CD4-positive, alpha-beta T cell (primary cell): Measurements from ENCODE around the gene ISCU. TPM values are rescaled to one million over a fixed set of nuclear protein-coding genes. Genes with fewer than 3 reads are reported as not detected.
"Not testable (repeated sequence)": the region's sequence is repeated elsewhere in the genome, so short reads cannot be mapped to it uniquely, and the experiment has no call there.

Experiments
- ATAC-seq: fragments of 200-7000 bp; cut with Tn5 transposase; one replicate; pipeline ENCODE4 v1.10.0; 2022; ENCODE audit warnings: mild to moderate bottlenecking; ENCODE audit not compliant: poor library complexity
- CTCF ChIA-PET: fragments of 350-600 bp; sonication (Branson Sonifier 250); formaldehyde crosslinking; loops from one replicate; lab custom pipeline; 2021; ENCODE audit warnings: antibody characterized with exemption, inconsistent platforms; lab: Charles Lee
- POLR2A ChIA-PET: fragments of 350-600 bp; sonication (Branson Sonifier 250); formaldehyde crosslinking; loops from one replicate; lab custom pipeline; 2021; ENCODE audit warnings: antibody characterized with exemption, inconsistent platforms; lab: Charles Lee
- DNase-seq, 14 experiments: peaks; one replicate each; pipeline ENCODE4 v3.0.0-alpha.2; 2013 to 2020; ENCODE audit warnings: mixed read lengths in 2 of 14
- H3K27ac ChIP-seq, 2 donors: one replicate each; pipeline versions ENCODE4 v1.5.1 to v1.7.0; 2013; ENCODE audit warnings: low read length in 2 of 2, low read depth in 1 of 2, mild to moderate bottlenecking in 1 of 2
- H3K27me3 ChIP-seq, 2 experiments: 1 replicate in 1 of 2; 2 replicates in 1 of 2; pipeline versions ENCODE4 v1.6.1 to v1.7.0; 2013; ENCODE audit warnings: low read length in 2 of 2, control low read depth in 1 of 2, mild to moderate bottlenecking in 1 of 2, moderate library complexity in 1 of 2; ENCODE audit not compliant: insufficient read depth in 2 of 2, control insufficient read depth in 1 of 2
- H3K36me3 ChIP-seq: one replicate; pipeline ENCODE4 v1.6.1; 2013; ENCODE audit warnings: low read length, control low read depth; ENCODE audit not compliant: insufficient read depth
- H3K4me1 ChIP-seq: one replicate; pipeline ENCODE4 v1.6.1; 2013; ENCODE audit warnings: low read length, control low read depth; ENCODE audit not compliant: insufficient read depth
- H3K4me3 ChIP-seq: one replicate; pipeline ENCODE4 v1.5.1; 2013; ENCODE audit warnings: mild to moderate bottlenecking, low read length, moderate library complexity
- H3K9me3 ChIP-seq, 2 experiments: 1 replicate in 1 of 2; 2 replicates in 1 of 2; pipeline versions ENCODE4 v1.6.1 to v1.7.0; 2013; ENCODE audit warnings: low read length in 2 of 2, mild to moderate bottlenecking in 2 of 2, control low read depth in 1 of 2, moderate library complexity in 1 of 2; ENCODE audit not compliant: control insufficient read depth in 1 of 2, insufficient read depth in 1 of 2
- H3K27ac Mint-ChIP-seq: one replicate; pipeline ENCODE4 v1.8.0; 2020; ENCODE audit warnings: mixed read lengths
- H3K27me3 Mint-ChIP-seq: one replicate; pipeline ENCODE4 v1.8.0; 2021; ENCODE audit warnings: mixed read lengths
- H3K36me3 Mint-ChIP-seq: one replicate; pipeline ENCODE4 v1.8.0; 2021; ENCODE audit warnings: low read depth, mixed read lengths
- H3K4me1 Mint-ChIP-seq: one replicate; pipeline ENCODE4 v1.8.0; 2021; ENCODE audit warnings: low read depth, mixed read lengths
- H3K4me3 Mint-ChIP-seq: one replicate; pipeline ENCODE4 v1.8.0; 2020; ENCODE audit warnings: mild to moderate bottlenecking, mixed read lengths
- H3K9me3 Mint-ChIP-seq: one replicate; pipeline ENCODE4 v1.8.0; 2020; ENCODE audit warnings: mixed read lengths
- intact Hi-C, 2 experiments: fragments of 100-400 bp; cut with DNase I in 1 of 2; cut with micrococcal nuclease in 1 of 2; formaldehyde crosslinking; loops; one replicate each; pipeline versions ENCODE4 v1.15.1 to v1.9.0; 2023 to 2025; cut with DNase I, micrococcal nuclease
- total RNA-seq, 174 experiments: library from RNA in 2 of 174; stranded (reverse) in 2 of 174; gene quantifications; one replicate each; pipeline ENCODE4 v1.2.3 and lab custom pipeline; 2021 to 2026
- TF ChIP-seq, protein P1 (sequence below): fragments of 200-600 bp; IDR thresholded peaks from one replicate; pipeline ENCODE4 v1.8.0; 2022; ENCODE audit warnings: antibody characterized with exemption, mild to moderate bottlenecking

Gene ISCU
- total RNA-seq, 2 experiments from 2014 or later = 269 to 270 TPM

DNA sequence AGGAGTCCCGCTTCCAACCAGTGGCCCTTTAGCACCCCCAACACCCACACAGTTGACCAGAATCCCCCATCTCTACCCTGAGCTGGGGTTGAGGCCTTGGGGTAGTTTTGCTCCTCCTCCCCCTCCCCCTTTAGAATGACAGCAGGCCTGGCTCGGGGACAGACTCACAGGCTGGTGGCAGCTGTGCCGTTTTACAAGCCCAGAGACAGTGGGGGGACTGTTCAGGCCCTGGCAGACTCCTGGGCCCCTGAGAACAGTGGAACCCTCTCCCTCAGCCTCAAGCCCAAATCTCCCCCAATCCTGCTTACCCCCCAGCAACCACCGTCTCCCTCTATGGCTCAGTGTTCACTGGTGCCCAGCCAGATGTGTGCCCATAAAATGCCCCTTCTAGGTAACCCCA, 25.4 kb downstream of the ISCU start:
- ChIA-PET POLR2A (no interaction called here), CTCF (no interaction called here)
- DNase-seq (no peak), ATAC-seq (no peak)
- no peaks in the 10 kb centered on the region for H3K9me3 Mint-ChIP-seq
- no peaks in the 10 kb centered on the region for H3K36me3 ChIP-seq
- no peaks in the 10 kb centered on the region for H3K4me1 ChIP-seq
- no peaks in the 10 kb centered on the region for H3K27me3 ChIP-seq
- no peak overlapping the region for H3K4me3 ChIP-seq
- no peaks in the 10 kb centered on the region for H3K27me3 Mint-ChIP-seq
- H3K4me1 Mint-ChIP-seq = no peaks in the 10 kb centered on the region
- no peak overlapping the region for H3K27ac ChIP-seq
- intact Hi-C loops = no loop called here
- H3K27ac Mint-ChIP-seq = no peak overlapping the region
- TF ChIP-seq, protein P1, sequence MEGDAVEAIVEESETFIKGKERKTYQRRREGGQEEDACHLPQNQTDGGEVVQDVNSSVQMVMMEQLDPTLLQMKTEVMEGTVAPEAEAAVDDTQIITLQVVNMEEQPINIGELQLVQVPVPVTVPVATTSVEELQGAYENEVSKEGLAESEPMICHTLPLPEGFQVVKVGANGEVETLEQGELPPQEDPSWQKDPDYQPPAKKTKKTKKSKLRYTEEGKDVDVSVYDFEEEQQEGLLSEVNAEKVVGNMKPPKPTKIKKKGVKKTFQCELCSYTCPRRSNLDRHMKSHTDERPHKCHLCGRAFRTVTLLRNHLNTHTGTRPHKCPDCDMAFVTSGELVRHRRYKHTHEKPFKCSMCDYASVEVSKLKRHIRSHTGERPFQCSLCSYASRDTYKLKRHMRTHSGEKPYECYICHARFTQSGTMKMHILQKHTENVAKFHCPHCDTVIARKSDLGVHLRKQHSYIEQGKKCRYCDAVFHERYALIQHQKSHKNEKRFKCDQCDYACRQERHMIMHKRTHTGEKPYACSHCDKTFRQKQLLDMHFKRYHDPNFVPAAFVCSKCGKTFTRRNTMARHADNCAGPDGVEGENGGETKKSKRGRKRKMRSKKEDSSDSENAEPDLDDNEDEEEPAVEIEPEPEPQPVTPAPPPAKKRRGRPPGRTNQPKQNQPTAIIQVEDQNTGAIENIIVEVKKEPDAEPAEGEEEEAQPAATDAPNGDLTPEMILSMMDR = no peak
- H3K4me3 Mint-ChIP-seq = no peak overlapping the region
- no peaks in the 10 kb centered on the region for H3K9me3 ChIP-seq
- no peaks in the 10 kb centered on the region for H3K36me3 Mint-ChIP-seq

DNA sequence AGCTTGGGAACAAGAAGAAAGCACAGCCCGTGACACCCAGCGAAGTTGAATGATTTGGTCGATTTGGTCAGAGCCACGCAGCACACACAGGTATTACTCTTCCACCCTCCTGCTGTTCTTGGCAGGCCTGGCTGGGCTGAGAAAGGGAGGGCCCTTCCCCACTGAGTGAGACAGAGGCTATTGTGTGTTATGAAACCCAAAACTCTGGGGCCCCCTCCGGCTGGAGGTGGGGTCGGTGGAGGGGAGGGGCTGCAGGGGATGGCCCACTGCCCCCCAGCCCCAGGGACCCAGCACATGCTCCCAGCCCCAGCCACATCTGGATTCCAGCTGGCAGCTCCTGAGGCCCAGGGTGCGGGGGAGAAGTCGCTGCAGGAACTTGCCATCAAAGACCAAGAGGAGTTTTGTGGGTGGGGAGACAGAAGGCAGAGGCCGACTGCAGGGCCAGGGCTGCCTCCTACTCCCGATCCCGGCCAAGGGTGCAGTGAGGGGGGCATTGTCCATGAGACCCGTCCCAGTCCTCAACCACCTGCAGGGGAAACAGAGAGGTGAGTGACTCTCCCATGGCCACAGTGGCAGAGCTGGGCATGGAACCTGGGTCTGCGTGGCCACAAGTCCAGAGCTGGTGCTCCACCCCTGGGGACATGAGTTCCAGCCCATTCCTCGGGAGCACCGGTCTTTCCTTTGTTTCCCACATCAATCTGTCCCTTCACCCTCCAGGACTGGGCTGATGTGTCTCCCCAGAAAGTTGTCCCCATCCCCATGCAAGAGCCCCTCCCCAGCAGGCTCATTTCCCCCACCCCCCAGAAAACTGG, 26.8 kb downstream of the ISCU start:
- TF ChIP-seq, protein P1 = no peak
- Histone ChIP-seq H3K27ac (no peak overlapping the region), H3K27me3 (no peaks in the 10 kb centered on the region), H3K4me3 (no peak overlapping the region), H3K4me1 (no peaks in the 10 kb centered on the region), H3K36me3 (no peaks in the 10 kb centered on the region), H3K9me3 (no peaks in the 10 kb centered on the region)
- ChIA-PET POLR2A (no interaction called here), CTCF (no interaction called here)
- intact Hi-C loops = no loop called here
- Mint-ChIP-seq H3K4me3 (no peak overlapping the region), H3K36me3 (no peaks in the 10 kb centered on the region), H3K4me1 (no peaks in the 10 kb centered on the region), H3K27ac (no peak overlapping the region), H3K9me3 (no peaks in the 10 kb centered on the region), H3K27me3 (no peaks in the 10 kb centered on the region)
- ATAC-seq (no peak), DNase-seq (no peak)

DNA sequence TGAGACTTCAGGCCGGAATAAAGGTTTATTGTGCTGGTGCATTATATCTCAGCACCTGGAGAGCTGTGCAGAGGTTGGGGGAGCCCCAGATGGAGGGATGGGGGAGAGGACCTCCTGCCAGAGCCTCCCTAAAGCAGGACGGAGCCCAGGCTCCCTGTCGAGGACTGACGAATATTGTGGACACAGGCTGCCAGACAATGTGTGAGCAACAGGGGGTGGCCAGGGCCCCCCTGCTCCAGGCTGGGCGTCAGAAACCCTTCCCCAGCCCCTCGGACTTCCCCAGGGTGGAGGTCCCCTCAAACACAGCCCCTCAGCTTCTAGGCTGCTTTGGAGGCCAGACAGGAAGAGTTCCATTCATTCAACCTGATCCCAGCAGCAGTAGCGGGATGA, 27.4 kb downstream of the ISCU start:
- H3K27ac ChIP-seq = no peak overlapping the region
- no peaks in the 10 kb centered on the region for H3K4me1 ChIP-seq
- CTCF ChIA-PET = no interaction called here
- ATAC-seq (no peak), DNase-seq (no peak)
- H3K9me3 ChIP-seq = no peaks in the 10 kb centered on the region
- TF ChIP-seq, protein P1 = no peak
- no peaks in the 10 kb centered on the region for H3K27me3 ChIP-seq
- intact Hi-C loops = no loop called here
- Mint-ChIP-seq H3K36me3 (no peaks in the 10 kb centered on the region), H3K4me1 (no peaks in the 10 kb centered on the region), H3K27me3 (no peaks in the 10 kb centered on the region), H3K9me3 (no peaks in the 10 kb centered on the region), H3K4me3 (no peak overlapping the region), H3K27ac (no peak overlapping the region)
- H3K36me3 ChIP-seq = no peaks in the 10 kb centered on the region
- no peak overlapping the region for H3K4me3 ChIP-seq
- POLR2A ChIA-PET = no interaction called here

DNA sequence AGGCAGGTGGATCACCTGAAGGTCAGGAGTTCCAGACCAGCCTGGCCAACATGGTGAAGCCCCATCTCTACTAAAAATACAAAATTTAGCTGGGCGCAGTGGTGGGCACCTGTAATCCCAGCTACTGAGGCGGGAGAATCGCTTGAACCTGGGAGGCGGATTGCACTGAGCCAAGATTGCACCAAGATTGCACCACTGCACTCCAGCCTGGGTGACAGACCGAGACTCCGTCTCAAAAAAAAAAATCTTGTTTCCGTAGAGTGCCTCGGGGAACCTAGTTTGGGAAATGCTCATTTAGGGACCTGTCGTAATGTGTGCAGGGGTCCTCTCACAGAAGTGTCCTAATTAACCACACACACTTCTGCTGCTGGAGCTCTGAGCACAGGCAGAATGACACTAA, 28.1 kb downstream of the ISCU start:
- H3K4me1 ChIP-seq, H3K9me3 ChIP-seq, POLR2A ChIA-PET, CTCF ChIA-PET, H3K27ac Mint-ChIP-seq, ATAC-seq, H3K27me3 ChIP-seq, H3K9me3 Mint-ChIP-seq, H3K4me3 ChIP-seq, H3K27ac ChIP-seq, H3K36me3 Mint-ChIP-seq, DNase-seq, intact Hi-C loops, H3K36me3 ChIP-seq, H3K4me1 Mint-ChIP-seq, H3K4me3 Mint-ChIP-seq, H3K27me3 Mint-ChIP-seq: not testable (repeated sequence)
